Pancreas (tissue), 10 donors: Measurements from ENCODE around the gene WHRN. TPM values are rescaled to one million over a fixed set of nuclear protein-coding genes. Genes with fewer than 3 reads are reported as not detected.
A peak's percentile ranks its signal among the peaks of the same experiment; 100 is the strongest.

ENCODE experiments used
- ATAC-seq, 4 donors: fragments of 200-7000 bp; cut with Tn5 transposase; one replicate each; pipeline versions ENCODE4 v1.8.0 to v1.9.1; 2020; ENCODE audit warnings: mild to moderate bottlenecking in 4 of 4, moderate library complexity in 4 of 4
- DNase-seq, 6 donors: peaks; one replicate each; pipeline ENCODE4 v3.0.0-alpha.2; 2020
- FAIRE-seq: peaks from 2 replicates; lab custom pipeline; 2012; peaks lifted over from hg19 to GRCh38; lab: Jason Lieb, UNC
- H3K27ac ChIP-seq, 4 donors: fragments of 200-600 bp; sonication (generic); 1 replicate in 3 of 4; 2 replicates in 1 of 4; pipeline versions ENCODE4 v1.5.0 to v1.8.0; 2020
- H3K27me3 ChIP-seq, 4 donors: fragments of 200-600 bp; one replicate each; pipeline ENCODE4 v1.8.0; 2021
- H3K36me3 ChIP-seq, 3 donors: fragments of 200-600 bp; sonication (generic) in 1 of 3; one replicate each; pipeline versions ENCODE4 v1.5.0 to v1.8.0; 2020 to 2021
- H3K4me1 ChIP-seq, 3 donors: fragments of 200-600 bp; one replicate each; pipeline ENCODE4 v1.8.0; 2021
- H3K4me3 ChIP-seq, 4 donors: fragments of 200-600 bp; sonication (generic) in 2 of 4; one replicate each; pipeline versions ENCODE4 v1.5.0 to v1.8.0; 2020 to 2021
- H3K9me3 ChIP-seq, 4 donors: fragments of 200-600 bp; one replicate each; pipeline ENCODE4 v1.8.0; 2021
- WGBS, 2 donors: extraction: QIAGEN DNeasy Blood & Tissue Kit; methylation state at CpG; one replicate each; pipeline ENCODE4 v1.1.7; 2013; 5-methylcytosine and 5-hydroxymethylcytosine counted together
- intact Hi-C, 3 donors: fragments of 100-400 bp; cut with DNase I; formaldehyde crosslinking; loops; one replicate each; pipeline versions ENCODE4 v1.11.1 to v1.14.2; 2022
- polyA plus RNA-seq, 2 donors: library from polyadenylated mRNA; stranded (reverse); fragments of 200-250 nt; gene quantifications; one replicate each; pipeline ENCODE4 v1.2.3, GENCODE V29; 2013
- total RNA-seq, 6 donors: library from RNA; stranded (reverse); fragmentation: NEBNext Ultra II Directional in 4 of 6; extraction: Animal tissue kit (Norgen Biotek cat#: 25700) in 4 of 6; gene quantifications; one replicate each; pipeline versions ENCODE4 v1.2.1 to v1.2.4, GENCODE V29; 2021 to 2023
- TF ChIP-seq, protein P1 (sequence below), 4 donors: fragments of 200-600 bp; sonication (generic) in 3 of 4; IDR thresholded peaks; one replicate each; pipeline versions ENCODE4 v1.5.0 to v1.8.0; 2021; ENCODE audit warnings: antibody characterized with exemption in 4 of 4
- donor health status: healthy with polysubstance abuse.
- donor health status: DM: no; HTN: no; CAD: no; lungs with moderate emphysema.
- donor health status: DM: no; HTN: no; CAD: no.
- donor health status: control.
- donor health status: control.
- donor health status: Bipolar disorder and iron deficiency.
- donor health status: DM: yes; HTN: yes; CAD: no.
- donor health status: DM: no; HTN: no; CAD: no.
- donor health status: DM: no; HTN: no; CAD: no.
- donor health status: DM: yes; HTN: yes; CAD: no.

Gene WHRN
- total and polyA plus RNA-seq, 8 donors, result 6.7 to 32.2 (median 8.6) TPM

DNA sequence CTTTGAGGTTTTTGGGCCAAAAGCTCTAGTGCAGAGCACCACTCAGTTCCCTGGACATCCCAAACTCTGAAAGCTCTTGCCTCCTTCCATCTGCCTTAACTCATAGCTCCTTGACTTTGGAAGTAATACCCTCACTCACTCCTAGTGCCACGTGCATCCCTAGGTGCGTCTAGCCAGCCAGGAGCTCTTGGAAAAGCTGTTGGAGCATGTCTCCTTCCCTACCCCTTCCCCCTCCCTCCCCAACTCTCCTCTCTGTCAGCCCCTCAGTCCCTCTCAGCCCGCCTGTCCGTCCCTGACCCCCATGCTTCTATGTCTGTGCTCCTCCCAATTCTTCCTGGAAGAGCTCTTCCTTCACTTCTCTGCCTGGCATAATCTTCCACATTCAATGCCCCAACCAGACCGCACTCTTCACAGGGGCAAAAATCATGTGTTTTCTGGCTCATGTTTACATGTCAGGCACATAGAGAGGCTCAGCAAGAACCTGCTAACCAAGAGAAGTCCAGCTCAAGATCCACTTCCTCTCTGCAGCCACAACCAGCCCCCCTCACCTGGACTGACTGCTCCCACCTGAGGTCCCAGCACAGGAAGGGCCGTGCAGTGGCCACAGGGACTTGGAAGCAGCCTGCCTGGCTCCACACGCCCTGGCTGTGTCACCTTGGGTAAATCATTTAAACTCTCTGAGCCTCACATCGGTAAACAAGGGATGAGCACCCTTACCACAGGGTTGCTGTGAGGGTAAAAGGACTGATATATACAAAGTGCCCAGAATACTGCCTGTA lies 58.4 kb downstream of the WHRN start:
- no peaks in the 10 kb centered on the region for H3K27me3 ChIP-seq
- WGBS, 2 donors, result 76 to 80% methylated on average over 8 of the region's 8 CpGs
- no peak for FAIRE-seq
- ATAC-seq, result no peak
- intact Hi-C loops, result no loop called here
- H3K36me3 ChIP-seq, result no peaks in the 10 kb centered on the region
- TF ChIP-seq, protein P1, sequence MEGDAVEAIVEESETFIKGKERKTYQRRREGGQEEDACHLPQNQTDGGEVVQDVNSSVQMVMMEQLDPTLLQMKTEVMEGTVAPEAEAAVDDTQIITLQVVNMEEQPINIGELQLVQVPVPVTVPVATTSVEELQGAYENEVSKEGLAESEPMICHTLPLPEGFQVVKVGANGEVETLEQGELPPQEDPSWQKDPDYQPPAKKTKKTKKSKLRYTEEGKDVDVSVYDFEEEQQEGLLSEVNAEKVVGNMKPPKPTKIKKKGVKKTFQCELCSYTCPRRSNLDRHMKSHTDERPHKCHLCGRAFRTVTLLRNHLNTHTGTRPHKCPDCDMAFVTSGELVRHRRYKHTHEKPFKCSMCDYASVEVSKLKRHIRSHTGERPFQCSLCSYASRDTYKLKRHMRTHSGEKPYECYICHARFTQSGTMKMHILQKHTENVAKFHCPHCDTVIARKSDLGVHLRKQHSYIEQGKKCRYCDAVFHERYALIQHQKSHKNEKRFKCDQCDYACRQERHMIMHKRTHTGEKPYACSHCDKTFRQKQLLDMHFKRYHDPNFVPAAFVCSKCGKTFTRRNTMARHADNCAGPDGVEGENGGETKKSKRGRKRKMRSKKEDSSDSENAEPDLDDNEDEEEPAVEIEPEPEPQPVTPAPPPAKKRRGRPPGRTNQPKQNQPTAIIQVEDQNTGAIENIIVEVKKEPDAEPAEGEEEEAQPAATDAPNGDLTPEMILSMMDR (IDR thresholded peaks at IDR 0.05), result no peak
- H3K9me3 ChIP-seq, result no peaks in the 10 kb centered on the region
- DNase-seq, result no peak
- H3K4me3 ChIP-seq, result no peak overlapping the region
- H3K4me1 ChIP-seq, result peaks cover 0 to 2% (median 0%) of the 10 kb centered on the region in 3 donors
- H3K27ac ChIP-seq, result no peak overlapping the region

DNA sequence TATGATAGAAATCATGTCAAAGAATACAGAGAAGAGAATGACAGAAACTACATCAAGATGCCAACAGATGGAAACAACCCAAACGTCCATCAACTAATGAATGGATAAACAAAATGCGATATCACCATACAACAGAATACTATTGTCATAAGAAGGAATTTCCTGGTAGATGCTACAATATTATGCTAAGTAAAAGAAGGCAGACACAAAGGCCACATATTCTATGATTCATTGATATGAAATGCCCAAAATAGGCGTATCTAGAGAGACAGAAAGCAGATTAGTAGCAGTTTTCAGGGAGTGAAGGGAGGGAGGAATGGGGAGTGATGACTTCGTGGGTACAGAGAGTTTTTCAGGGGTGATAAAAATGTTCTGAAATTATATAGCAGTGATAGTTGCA lies 59.2 kb downstream of the WHRN start:
- DNase-seq (no peak), FAIRE-seq (no peak), ATAC-seq (no peak)
- Histone ChIP-seq H3K27me3 (no peaks in the 10 kb centered on the region), H3K4me3 (no peak overlapping the region), H3K27ac (no peak overlapping the region), H3K4me1 (peaks cover 0 to 3% (median 0%) of the 10 kb centered on the region in 3 donors), H3K9me3 (no peaks in the 10 kb centered on the region), H3K36me3 (no peaks in the 10 kb centered on the region)
- 62 to 75% methylated on average over 4 of the region's 4 CpGs for WGBS, 2 donors
- intact Hi-C loops, result no loop called here
- TF ChIP-seq, protein P1 (IDR thresholded peaks at IDR 0.05), result no peak

DNA sequence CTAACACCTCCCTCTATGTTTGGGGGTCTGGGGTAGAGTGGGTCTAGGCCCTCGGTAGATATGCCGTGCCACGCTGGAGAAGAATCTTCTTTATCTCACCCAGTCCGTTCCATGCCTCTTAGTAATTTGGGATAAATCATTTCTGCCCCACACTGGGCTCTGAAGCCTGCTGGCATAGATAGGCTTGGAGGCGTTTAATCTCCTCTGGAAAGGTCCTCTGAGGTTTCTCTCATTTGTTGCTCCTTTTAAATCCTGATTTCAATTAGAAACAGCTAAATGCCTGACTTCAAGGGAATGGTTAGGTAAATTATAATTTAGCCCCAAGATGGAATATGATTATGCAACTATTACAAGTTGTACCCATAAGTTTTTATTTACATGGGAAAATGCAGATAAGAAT lies 59.7 kb downstream of the WHRN start:
- Histone ChIP-seq H3K36me3 (no peaks in the 10 kb centered on the region), H3K4me3 (no peak overlapping the region), H3K27me3 (no peaks in the 10 kb centered on the region), H3K9me3 (no peaks in the 10 kb centered on the region), H3K4me1 (peaks cover 0 to 3% (median 0%) of the 10 kb centered on the region in 3 donors), H3K27ac (no peak overlapping the region)
- 86 to 91% methylated on average over 5 of the region's 5 CpGs for WGBS, 2 donors
- FAIRE-seq (no peak), ATAC-seq (no peak), DNase-seq (no peak)
- intact Hi-C loops, result no loop called here
- TF ChIP-seq, protein P1 (IDR thresholded peaks at IDR 0.05), result no peak

DNA sequence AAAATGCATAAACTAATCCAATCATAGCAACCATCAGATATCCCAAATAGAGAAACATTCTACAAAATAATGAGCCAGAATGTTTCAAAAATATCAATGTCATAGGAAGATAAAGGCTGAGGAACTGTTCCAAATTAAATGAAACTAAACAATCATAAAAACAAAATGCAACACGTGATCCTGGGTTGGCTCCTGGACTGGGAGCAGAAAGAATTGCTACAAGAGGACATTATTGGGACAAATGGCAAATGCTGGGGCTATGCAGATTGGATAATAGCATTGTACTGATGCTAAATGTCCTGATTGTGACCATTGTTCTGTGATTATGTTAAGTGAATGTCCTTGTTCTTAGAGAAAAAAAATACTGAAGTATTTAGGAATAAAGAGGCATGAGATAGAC lies 63.3 kb downstream of the WHRN start:
- Histone ChIP-seq H3K4me3 (no peak overlapping the region), H3K27ac (no peak overlapping the region), H3K4me1 (peaks cover 0 to 3% (median 0%) of the 10 kb centered on the region in 3 donors), H3K27me3 (no peaks in the 10 kb centered on the region), H3K9me3 (no peaks in the 10 kb centered on the region), H3K36me3 (no peaks in the 10 kb centered on the region)
- ATAC-seq, result peak in 1 of 4 donors; percentile 25
- TF ChIP-seq, protein P1 (IDR thresholded peaks at IDR 0.05), result no peak
- no peak for FAIRE-seq
- no peak for DNase-seq
- 8 to 15% methylated on average over 1 of the region's 1 CpG for WGBS, 2 donors
- intact Hi-C loops, result no loop called here

DNA sequence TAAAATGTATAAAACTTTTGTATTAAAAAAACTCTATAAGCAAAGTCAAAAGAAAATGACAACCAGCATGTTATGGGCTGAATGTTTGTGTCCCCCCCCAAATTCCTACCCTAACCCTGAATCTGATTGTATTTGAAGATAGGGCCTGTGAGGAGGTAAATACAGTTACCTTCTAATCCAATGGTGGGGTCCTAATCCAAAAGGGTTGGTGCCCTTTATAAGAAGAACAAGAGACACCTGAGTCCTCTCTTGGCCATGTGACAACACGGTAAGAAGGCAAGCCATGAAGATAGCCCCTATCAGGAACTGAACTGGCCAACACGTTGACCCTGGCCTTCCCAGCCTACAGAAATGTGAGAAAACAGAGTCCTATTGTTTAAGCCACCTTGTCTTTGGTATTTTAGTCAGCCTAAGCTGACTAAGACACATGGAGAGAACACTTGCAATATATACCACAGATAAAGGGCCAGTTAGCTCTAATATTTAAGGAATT lies 67.8 kb downstream of the WHRN start:
- Histone ChIP-seq H3K27me3 (no peaks in the 10 kb centered on the region), H3K4me1 (peaks cover 0 to 3% (median 0%) of the 10 kb centered on the region in 3 donors), H3K36me3 (no peaks in the 10 kb centered on the region), H3K27ac (no peak overlapping the region), H3K4me3 (no peak overlapping the region), H3K9me3 (no peaks in the 10 kb centered on the region)
- FAIRE-seq, result no peak
- WGBS, 2 donors, result 32 to 57% methylated on average over 2 of the region's 2 CpGs
- ATAC-seq, result no peak
- no peak for DNase-seq
- intact Hi-C loops, result loop anchor here in 1 of 3 donors (10.0 kb wide), 1 partner anchor 217 kb away; the partner anchor contains the start of gene TEX53
- TF ChIP-seq, protein P1 (IDR thresholded peaks at IDR 0.05), result no peak
